ENCODE data around the gene FAM131B.

FAM131B gene

GRCh38 chr7:143382791-143383641 is 20.5 kb upstream of the FAM131B start:
- DNase-seq (ENCODE audit: low read depth in 2 of 2) = no peak

DNA sequence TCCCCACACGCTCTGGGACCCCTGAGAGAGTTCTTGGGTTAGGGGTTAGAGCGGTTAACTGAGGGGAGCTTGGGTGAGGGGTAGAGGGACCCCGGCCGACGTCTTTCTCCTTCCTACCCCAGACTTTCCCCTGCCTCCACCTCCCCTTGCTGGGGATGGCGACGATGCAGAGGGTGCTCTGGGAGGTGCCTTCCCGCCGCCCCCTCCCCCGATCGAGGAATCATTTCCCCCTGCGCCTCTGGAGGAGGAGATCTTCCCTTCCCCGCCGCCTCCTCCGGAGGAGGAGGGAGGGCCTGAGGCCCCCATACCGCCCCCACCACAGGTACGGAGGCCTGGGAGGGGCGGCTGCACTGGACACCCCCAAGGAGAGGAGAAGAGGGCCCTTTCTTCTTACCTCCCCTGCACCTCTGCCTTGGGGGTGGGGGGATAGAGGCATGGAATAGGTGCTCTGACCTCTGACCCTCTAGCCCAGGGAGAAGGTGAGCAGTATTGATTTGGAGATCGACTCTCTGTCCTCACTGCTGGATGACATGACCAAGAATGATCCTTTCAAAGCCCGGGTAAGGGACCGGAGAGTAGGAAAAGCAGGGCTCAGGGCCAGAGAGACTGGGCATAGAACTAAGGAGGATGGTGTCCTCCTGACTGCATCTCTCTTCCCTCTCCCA is 19.7 kb upstream of the FAM131B start:
- DNase-seq (ENCODE audit: low read depth in 2 of 2) = no peak

- DNase-seq (ENCODE audit: low read depth in 2 of 2) = peak; percentile 73 to 74
These were observed 19.1 kb upstream of the FAM131B start for GRCh38 chr7:143381427-143382125.

- DNase-seq (ENCODE audit: low read depth in 2 of 2) = peak; percentile 88 to 89
These were observed 18.3 kb upstream of the FAM131B start, which contains the start of gene ZYX for GRCh38 chr7:143380646-143381426. TSS of gene ZYX (plus strand) at chr7:143381345. CDS start at chr7:143381572, 227 bp downstream.

DNA sequence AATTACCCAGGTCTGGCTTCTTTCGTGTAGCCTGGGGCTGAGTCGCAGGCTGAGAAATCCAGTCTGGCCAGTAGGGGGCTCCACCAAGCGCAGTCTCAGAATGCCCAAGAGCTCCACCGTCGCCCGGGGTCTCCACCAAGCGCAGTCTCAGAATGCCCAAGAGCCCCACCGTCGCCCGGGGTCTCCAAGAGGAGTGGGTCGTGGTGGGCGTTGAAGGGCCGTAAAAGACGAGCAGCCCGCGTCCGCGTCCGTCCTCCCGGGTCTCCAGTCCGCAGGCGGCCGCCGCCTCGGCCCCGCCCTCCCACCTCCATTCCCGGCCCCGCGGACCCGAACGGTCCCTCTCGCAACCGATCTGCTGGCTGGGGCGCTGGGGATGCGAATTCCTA is 17.7 kb upstream of the FAM131B start:
- peak; percentile 63 for DNase-seq (ENCODE audit: low read depth in 2 of 2)

DNA sequence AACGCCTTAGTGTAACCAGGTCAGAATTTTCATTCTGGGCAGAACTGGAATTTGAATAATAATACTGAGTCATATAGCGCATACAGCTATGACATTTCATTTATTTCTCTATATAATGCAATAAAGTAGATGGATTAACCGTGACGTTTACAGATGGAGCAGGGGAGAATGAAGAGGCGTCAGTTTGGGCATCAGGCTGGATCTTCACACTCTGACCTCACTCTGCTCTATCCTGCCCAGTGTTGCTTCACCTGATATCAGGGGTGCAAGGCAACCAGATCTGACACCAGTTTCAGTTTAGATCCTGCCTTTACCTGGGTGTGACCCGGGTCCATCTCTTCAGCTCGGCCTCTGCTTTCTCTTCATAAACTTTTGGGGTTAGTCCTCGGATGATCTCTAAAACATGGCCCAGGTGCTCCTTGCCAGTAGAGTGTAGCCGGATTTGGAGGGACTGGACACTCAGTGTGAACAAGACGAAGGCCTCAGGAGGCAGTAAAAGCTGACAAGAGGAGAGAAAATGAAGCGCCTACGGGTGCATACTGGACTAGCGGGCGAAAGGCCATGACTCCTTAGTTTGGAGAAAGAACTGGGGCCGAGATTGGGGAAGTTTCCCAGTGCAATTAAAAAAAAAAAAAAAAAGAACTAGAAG is 17.2 kb upstream of the FAM131B start:
- DNase-seq (ENCODE audit: low read depth in 2 of 2) = no peak

- DNase-seq (ENCODE audit: low read depth in 2 of 2) = no peak
These were observed 13.9 kb upstream of the FAM131B start for GRCh38 chr7:143376396-143376795.

DNA sequence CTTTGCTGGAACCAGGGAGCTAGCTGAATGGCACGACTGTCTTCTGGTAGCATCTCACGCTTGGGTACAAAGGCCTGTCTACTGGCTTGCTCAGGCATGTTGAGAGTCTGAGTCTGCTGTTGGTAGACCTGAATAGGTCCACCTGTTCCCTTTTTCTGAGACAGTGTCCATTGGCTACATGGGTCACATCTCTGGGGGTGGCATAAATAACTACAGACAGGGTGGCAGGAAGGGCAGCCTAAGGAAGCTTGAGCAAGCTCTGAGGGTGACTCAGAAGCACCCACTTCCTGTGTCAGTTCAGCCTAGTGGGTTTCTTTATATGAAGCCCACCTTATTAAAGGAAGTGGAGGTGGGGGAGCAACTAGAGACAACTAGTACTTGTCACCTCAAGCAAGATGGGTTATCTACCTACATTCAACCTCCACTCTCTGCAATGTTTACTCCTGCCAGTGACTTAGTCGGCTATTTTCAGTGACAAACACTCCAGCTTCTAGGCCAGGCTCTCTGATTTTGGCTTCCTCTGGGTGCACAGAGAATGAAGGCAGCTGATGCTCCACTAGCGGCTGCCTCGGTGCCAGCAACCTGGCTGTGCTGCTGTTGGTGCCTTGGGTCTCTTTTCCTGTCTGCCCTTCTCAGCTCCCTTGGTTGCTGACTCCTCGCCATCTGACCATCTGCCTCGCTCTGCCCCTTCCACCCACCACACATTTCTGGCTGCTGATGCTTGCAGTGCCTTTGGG is 13.0 kb upstream of the FAM131B start:
- DNase-seq (ENCODE audit: low read depth in 2 of 2) = no peak

DNA sequence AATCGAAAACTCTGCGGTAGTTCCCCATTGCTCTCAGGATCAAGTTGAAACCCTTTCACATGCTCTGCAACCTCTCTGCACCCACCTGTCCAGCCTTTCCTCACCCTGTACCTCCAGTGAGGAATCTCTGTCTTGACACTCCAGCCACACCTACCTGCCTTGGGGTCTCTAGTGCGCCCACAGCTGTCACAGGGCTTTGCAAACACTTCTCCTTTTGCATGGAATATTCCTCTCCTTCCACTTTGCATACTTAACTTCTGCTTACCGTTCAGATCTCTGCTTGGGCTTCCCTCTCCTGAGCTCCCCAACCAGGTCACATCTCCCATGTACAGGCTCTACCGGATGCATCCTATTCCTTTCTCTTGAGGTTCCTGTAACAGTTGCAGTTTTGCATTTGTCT is 12.0 kb upstream of the FAM131B start:
- DNase-seq (ENCODE audit: low read depth in 2 of 2) = no peak

- DNase-seq (ENCODE audit: low read depth in 2 of 2) = no peak
These were observed 10.8 kb upstream of the FAM131B start for GRCh38 chr7:143373255-143373794.

DNA sequence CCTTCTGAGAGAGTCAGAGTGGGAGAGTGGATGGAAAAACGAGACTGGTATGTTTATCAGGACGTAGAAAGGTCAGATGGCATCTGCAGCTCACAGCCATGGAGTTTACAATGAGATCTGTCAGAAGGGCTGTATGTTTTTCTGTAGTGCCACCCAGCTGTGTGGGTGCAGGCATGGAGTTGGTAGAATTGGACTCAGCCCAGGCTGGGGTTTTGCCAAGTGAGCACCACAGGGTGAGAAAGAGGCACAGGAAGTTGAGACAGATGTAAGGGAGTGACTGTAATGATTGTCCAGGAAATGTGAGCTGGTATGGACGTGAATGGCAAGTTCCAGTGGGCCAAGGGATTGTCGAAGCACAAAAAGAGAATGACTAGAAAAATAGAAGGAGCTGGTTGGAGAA is 9.6 kb upstream of the FAM131B start:
- no peak for DNase-seq (ENCODE audit: low read depth in 2 of 2)

GRCh38 chr7:143369678-143370651 is 7.5 kb upstream of the FAM131B start:
- no peak for DNase-seq (ENCODE audit: low read depth in 2 of 2)

GRCh38 chr7:143368387-143368786 is 5.9 kb upstream of the FAM131B start:
- DNase-seq (ENCODE audit: low read depth in 2 of 2) = no peak

DNA sequence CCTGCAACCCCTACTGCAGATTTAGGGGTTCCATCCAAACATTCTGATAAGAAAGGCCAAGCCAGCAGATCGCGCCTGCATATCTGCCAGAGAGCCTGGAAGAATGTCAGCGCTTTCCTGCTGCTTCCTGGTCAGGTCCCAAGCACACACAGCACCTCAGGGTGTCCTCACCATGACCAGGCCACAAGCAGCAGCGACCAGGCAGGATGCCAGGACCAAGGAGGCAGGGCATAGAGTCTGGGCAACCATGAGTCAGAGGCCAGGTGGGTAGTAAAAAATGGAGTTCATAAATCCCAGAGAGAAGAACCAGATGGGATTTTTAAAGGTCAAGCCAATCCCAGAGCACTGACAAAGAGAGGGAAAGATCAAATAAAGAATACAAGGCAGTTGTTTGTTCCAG is 5.5 kb upstream of the FAM131B start:
- DNase-seq (ENCODE audit: low read depth in 2 of 2) = no peak

DNA sequence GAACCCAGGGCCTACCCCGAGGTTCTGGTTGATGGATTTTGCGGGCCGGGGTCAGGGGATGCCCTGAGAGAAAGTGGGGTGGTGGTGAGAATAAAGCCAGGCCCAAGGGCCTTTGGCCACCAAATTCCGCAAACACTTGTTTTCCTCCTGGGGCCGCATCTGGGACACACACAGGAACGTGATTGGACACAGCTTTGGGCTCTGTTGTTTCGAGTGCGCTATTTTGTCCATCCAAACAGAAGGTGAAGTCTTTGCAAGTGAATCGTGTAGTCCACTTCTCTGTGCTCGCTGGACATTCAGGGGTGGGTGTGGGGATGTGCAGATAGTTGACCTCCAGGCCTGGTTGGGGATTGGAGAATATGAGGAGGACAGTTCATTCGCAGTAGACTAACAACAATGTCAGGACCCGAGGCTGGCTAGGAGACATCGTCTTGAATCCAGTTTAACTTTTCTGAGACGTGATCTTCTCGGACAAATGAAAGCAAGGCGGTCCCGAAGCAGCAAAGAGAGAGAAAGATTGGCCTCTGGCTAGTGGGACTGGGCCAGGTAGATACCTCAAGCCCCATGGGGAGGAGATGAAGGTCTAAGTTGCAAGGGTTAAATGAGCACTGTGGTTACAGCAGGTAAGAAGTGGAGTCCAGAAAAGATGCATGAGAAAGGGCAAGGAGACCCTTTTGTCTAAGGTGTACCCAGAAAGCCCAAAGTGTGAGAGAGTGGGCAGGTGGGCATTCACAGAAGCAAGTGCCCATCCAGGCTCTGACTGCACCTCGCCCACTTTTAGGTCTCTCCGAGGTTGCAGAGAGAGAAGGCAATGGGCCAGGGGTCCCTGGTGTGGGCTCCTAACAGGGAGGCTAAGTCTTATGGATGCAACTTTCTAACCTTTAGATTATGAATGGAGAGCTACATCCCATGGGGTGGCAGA is 764 bp upstream of the FAM131B start:
- no peak for DNase-seq (ENCODE audit: low read depth in 2 of 2)

- DNase-seq (ENCODE audit: low read depth in 2 of 2) = no peak
These were observed 872 bp downstream of the FAM131B start for GRCh38 chr7:143361552-143362130.

DNA sequence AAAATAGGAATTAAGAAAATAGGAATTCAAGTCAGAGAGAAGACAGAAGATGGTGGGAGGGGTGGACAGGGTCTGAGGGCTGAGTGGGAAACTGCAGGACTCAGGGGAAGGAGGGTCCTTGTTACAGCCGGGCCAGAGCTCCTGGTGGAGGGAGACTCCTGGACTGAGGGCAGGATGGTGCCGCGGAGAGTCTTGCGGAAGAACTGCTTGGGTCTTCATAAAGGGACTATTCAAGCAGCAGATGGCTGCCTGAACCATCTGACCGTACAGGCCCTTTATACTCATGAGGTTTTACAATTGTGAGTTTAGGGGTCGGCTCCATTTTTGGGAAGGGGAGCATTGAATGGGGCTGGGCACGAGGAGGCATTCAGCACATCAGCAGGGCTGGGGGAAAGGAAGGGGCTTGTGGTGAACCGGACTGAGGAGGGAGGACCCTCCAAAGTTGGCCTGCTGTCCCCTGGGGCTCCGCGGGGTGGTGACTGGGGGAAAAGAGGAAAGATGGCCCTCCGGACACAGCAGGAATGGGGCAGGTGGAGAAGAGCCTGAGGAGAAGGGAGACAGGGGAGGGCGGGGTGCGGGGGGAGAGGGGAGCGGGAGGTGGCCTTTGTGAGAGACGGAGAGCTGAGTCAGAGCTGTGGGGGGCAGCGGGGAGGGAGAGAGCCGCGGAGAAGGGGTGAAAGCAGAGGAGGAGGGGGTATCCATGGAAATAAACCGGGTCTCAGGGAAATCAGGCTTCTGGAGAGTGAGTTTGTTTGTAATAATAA is 1.5 kb downstream of the FAM131B start:
- DNase-seq (ENCODE audit: low read depth in 2 of 2) = no peak

All from fibroblast of skin of left biceps (primary cell).